ENCODE data around the gene CCL23.

DNA sequence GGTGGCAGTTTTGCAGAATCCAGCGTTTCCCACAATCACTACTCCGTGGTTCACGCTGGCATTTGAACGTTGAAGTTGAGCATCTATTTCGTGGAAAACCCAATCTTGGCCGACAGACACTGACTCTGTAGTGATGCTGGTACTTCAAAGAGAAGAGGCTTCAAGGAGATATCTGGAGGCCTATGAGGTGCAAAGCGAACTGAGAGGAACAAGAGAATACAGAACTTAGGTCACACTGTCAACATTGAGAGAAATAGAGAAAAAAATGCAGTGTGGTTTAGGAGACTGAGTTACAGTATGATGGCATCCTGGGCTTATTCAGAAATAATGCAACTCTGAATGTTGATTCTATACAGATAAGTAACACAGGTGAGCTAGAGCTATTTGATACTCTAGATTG, 52.5 kb downstream of the CCL23 start:
- TF ChIP-seq, protein P1, sequence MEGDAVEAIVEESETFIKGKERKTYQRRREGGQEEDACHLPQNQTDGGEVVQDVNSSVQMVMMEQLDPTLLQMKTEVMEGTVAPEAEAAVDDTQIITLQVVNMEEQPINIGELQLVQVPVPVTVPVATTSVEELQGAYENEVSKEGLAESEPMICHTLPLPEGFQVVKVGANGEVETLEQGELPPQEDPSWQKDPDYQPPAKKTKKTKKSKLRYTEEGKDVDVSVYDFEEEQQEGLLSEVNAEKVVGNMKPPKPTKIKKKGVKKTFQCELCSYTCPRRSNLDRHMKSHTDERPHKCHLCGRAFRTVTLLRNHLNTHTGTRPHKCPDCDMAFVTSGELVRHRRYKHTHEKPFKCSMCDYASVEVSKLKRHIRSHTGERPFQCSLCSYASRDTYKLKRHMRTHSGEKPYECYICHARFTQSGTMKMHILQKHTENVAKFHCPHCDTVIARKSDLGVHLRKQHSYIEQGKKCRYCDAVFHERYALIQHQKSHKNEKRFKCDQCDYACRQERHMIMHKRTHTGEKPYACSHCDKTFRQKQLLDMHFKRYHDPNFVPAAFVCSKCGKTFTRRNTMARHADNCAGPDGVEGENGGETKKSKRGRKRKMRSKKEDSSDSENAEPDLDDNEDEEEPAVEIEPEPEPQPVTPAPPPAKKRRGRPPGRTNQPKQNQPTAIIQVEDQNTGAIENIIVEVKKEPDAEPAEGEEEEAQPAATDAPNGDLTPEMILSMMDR (IDR thresholded peaks at IDR 0.05 in 4 of 5, conservative IDR thresholded peaks at IDR 0.05 in 1 of 5), result no peak
- no peak for TF ChIP-seq POLR2A (IDR thresholded peaks at IDR 0.05)
